ENCODE results near the gene ARPC4. TPM values are rescaled to one million over a fixed set of nuclear protein-coding genes. Genes with fewer than 3 reads are reported as not detected.

ARPC4 gene
- total and polyA plus RNA-seq, 10 of the 15 experiments (the other 5 are each of a cell fraction or from before 2014, with no cell fraction given): 42.0 to 354 (median 268) TPM

- TF ChIP-seq ZBTB40 (IDR thresholded peaks at IDR 0.05; ENCODE audit: borderline replicate concordance): peak; percentile 77; the same call in 1 of the 2 replicates
- TF ChIP-seq, protein P1, sequence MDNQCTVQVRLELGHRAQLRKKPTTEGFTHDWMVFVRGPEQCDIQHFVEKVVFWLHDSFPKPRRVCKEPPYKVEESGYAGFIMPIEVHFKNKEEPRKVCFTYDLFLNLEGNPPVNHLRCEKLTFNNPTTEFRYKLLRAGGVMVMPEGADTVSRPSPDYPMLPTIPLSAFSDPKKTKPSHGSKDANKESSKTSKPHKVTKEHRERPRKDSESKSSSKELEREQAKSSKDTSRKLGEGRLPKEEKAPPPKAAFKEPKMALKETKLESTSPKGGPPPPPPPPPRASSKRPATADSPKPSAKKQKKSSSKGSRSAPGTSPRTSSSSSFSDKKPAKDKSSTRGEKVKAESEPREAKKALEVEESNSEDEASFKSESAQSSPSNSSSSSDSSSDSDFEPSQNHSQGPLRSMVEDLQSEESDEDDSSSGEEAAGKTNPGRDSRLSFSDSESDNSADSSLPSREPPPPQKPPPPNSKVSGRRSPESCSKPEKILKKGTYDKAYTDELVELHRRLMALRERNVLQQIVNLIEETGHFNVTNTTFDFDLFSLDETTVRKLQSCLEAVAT (IDR thresholded peaks at IDR 0.05): peak; percentile 93
- peak; percentile 85 for TF ChIP-seq TCF12 (IDR thresholded peaks at IDR 0.05; ENCODE audit: low read depth, low read length)
- 0 out of 2 replicates have a peak, but pooled peaks have one; percentile 47 for TF ChIP-seq SMARCA5 (IDR thresholded peaks at IDR 0.05)
- TF ChIP-seq ELK1 (IDR thresholded peaks at IDR 0.05; ENCODE audit: low read depth, low read length): peak; percentile 82
- TF ChIP-seq, protein P2, sequence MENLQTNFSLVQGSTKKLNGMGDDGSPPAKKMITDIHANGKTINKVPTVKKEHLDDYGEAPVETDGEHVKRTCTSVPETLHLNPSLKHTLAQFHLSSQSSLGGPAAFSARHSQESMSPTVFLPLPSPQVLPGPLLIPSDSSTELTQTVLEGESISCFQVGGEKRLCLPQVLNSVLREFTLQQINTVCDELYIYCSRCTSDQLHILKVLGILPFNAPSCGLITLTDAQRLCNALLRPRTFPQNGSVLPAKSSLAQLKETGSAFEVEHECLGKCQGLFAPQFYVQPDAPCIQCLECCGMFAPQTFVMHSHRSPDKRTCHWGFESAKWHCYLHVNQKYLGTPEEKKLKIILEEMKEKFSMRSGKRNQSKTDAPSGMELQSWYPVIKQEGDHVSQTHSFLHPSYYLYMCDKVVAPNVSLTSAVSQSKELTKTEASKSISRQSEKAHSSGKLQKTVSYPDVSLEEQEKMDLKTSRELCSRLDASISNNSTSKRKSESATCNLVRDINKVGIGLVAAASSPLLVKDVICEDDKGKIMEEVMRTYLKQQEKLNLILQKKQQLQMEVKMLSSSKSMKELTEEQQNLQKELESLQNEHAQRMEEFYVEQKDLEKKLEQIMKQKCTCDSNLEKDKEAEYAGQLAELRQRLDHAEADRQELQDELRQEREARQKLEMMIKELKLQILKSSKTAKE (IDR thresholded peaks at IDR 0.05; ENCODE audit: low read depth, poor library complexity, severe bottlenecking): no peak
- no peak for TF ChIP-seq CREM (IDR thresholded peaks at IDR 0.05; ENCODE audit: low read depth)
- no peak for TF ChIP-seq ESRRA (IDR thresholded peaks at IDR 0.05; ENCODE audit: low read length)
- TF ChIP-seq SMAD1 (IDR thresholded peaks at IDR 0.05; ENCODE audit: low read depth, partially characterized antibody): peak; percentile 84
- TF ChIP-seq RCOR1 (conservative IDR thresholded peaks at IDR 0.05; ENCODE audit: low read depth, low read length): no peak
- peak; percentile 91 for TF ChIP-seq NFYB (IDR thresholded peaks at IDR 0.05; ENCODE audit: insufficient read depth, low read depth, low read length)
- TF ChIP-seq SREBF1 (IDR thresholded peaks at IDR 0.05; ENCODE audit: low read length): 0 out of 2 replicates have a peak, but pooled peaks have one; percentile 32
- peak; percentile 93 for TF ChIP-seq RUNX3 (IDR thresholded peaks at IDR 0.05; ENCODE audit: low read length)
- no peak for TF ChIP-seq BCLAF1 (IDR thresholded peaks at IDR 0.05)
- peak; percentile 5; the same call in 1 of the 2 replicates for TF ChIP-seq NRF1 (conservative IDR thresholded peaks at IDR 0.05; ENCODE audit: low read depth, low read length)
- peak; percentile 40; the same call in 1 of the 2 replicates for TF ChIP-seq PML (IDR thresholded peaks at IDR 0.05; ENCODE audit: low read length)
- peak; percentile 18; the same call in 1 of the 2 replicates for TF ChIP-seq NR2C1 (IDR thresholded peaks at IDR 0.05)
These were observed 43.0 kb upstream of the ARPC4 start, which contains the start of gene OGG1 (continued) for GRCh38 chr3:9749645-9750555.
